GM19328 (cell line): Measurements from ENCODE around the gene DLK1.

Experiments
- ATAC-seq: cut with Tn5 transposase; IDR thresholded peaks from one replicate; pipeline ENCODE4 v1.9.1; 2021; ENCODE audit warnings: mild to moderate bottlenecking, moderate library complexity; ENCODE audit not compliant: unreplicated experiment

DLK1 gene

DNA sequence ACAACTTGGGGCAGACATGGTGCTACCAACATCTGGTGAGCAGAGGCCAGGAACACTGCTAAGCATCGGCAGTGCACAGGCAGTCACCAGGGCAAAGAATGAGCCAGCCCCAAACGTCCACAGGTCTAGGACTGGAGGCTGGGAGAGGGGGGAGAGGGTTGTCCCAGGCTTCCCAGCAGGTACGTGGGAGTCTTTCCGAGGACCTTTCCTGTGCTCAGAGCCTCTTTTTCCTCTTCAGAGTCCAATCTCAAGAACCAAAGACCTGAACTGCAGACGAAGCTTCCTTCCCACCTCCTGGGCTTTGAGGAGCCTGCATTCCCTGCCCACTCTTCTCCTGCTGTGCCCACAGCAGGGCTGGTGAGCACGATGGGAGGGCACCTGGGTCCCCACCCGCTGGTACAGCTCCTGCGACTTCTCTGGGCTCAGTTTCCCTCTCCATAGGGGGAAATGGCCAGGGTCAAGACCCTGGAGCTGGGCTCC is 48.7 kb downstream of the DLK1 start:
- ATAC-seq, result no peak

DNA sequence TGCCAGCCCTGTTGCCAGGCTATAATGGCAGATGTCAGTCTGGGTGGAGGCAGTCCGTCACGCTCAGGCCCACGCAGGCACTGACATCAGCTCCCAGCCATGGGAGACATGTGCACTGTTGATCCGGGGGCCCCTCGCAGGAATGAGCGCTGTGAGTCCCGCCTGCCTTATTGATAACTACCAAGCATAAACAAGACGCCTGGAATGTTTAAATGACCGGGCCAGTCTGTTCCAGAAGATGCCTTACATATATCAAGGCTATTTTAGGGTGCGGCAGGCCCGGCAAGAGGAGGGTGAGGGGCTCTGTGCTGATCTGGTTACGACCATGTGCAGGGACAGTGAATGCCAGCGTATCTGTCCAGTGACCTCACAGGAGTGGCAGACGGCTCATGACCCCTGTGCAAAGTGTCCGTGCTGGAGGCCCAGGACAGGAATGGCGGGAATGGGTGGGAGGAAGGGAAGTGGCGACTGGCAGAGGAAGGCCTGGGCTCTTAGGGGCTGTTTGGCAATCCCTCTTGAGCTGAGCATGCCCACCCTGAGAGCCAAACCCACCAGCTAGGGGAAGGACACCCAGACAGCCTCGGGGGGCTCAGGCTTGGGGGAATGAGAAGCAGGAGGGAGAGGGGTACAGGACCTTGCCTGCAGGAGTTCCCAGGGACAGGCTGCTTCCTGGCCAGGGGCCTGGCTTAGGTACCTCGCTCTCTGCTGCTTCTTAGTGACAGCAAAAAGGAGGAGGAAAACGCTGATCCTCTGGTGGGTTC is 49.3 kb downstream of the DLK1 start:
- no peak for ATAC-seq

DNA sequence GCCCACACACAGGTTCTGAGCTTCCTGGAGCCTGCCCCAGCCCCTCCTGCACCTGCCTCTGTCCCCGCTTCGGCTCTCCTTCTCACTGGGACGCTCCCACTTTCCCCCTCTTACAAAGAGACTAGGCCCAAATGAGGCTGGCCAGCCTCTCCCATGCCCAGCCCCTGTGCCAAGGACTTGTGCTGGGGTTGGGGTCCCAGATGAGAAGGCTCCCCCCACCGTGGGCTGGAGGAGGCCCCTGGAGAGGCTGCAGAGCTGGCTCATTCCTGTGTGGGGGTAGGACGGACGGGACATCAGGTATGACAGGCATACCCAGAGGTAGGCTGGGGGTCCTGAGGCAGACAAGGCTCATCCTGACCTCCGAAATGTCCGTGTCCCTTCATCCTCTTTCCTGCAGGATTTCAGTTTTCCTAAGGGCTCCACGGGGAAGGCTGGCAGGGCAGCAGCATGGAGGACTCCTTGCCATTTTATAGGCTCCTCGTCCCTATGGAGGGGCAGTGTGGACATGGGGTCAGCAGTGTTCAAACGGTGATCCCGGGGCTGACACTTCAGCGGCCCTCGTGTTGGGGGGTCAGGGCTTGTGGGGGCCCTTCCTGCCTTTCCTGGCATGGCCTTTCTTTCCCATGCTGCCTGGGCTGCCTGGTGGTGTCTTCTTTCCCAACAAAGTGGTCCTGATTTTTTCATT is 50.1 kb downstream of the DLK1 start:
- ATAC-seq, result no peak

DNA sequence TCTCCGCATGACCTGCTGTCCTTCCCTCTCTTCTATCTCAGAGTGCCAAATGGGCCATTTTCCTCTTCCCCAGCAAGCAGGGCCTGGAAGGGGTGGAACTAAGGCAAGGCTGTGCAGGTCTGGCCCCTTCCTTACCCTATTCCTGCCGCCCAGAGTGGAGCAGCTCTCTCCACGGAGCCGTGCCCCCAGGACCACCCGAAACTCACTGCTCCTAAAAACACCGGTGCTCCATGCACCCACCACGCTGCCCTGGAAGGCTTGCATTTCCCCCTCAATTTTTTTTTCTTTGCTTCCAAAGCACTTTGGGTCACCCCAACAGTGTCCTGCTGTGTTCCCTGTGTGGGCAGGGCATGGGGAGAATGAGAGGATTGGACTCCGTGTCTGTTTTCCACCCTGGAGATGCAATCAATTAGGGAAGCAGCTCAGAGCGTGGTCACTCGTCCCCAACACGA is 50.7 kb downstream of the DLK1 start:
- ATAC-seq, result no peak

DNA sequence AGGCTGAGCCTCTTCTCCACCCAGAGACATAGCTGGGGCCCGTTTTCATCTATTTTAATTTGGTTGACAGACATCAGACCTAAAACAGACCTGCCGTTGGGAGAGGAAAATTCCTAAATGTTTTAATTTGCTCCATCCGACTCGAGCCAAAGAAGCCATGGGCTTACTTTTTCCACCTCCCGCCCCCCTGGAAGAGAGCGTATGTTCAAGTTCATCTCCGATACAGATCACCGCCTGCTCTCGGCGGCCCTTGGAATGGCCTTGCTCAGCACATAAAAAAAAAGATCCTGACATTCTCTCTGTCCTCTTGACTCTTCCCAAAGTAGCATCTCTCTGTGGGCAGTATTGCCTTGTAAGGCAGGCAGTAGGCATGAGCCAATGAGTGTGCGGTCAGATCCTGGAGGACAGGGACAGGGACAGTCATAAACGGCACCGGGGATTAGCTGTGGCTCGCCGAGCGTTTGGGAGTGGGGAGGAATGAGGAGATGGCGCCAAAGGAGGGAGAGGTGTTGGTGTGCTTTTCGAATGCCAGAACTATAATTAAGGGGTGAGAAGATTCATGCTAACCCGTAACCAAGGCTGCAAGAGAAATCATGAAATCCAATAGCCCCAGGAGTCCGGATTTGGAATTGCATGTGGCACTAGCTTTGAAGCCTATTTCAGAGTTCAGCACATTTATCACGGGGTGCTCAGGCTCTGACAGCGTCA is 51.3 kb downstream of the DLK1 start:
- no peak for ATAC-seq

DNA sequence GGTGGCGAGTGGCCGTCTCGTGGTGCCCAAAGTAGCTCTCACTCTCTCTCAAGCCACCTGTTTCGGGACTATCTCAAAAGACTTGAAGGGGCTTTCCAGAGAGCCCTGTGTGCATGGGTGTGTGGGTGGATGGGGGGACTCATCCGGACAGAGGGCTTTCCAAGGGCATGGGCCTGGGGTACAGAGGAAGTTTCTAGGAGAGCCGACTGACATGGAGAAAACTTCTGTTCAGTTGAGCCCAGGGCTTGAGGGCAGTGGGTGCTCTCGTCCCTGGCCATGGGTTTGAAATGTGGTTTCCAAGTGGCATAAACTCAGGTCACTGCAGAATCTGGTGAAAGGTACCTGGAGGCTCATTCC is 51.8 kb downstream of the DLK1 start:
- no peak for ATAC-seq

DNA sequence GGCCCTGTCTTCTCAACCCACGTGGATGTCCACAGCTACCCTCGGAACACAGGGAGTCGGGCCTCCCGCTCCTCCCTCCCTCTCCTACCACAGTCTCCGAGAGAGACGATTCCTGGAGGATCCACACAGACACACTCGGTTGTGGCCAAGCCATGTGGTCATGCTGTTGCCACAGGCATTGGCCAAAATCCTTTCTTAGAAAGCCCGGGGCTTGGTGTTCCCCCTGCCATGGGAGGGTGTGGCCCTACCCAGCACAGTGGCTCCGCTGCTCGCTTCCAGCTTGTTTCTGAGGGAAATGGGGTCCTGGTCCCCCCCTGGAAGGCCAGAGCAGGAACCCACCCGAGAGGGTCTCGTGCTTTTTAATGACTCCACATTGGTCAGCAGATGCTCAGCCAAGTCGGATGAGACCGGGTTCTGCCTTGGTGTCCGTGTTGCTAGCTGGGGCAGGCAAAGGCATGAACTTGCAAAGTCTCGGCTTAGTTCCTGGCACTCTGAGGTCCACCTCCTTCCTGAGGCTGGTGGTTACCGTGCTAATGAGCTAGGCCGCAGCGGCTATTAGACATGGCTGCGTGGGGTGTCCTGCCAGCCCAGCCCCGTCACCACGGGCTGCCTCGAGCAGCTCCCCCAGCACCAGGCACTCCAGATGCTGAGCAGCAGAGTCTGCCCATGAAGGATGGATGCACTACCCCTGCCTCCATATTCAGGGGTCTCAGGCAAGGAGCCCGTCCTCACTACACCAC is 52.4 kb downstream of the DLK1 start:
- no peak for ATAC-seq

DNA sequence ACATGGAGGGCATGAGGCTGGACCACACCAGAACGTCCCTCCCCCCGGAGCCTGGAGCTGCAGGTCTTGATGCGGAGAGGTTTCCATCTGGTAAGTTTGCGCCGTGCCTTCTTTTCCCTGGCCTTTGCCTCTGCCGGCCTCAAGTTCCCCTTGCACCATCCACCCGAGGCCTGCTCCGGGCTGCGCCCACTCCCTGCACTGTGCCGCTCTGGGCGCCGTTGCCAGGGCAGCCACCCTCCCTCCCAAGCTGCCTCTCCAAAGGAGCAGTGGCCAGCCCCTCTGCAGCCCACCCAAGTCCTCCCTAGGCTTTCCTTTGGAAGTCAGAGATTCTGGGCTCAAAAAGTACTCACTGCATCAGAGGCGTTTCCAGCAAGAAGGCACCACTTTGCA is 53.0 kb downstream of the DLK1 start:
- ATAC-seq, result no peak

DNA sequence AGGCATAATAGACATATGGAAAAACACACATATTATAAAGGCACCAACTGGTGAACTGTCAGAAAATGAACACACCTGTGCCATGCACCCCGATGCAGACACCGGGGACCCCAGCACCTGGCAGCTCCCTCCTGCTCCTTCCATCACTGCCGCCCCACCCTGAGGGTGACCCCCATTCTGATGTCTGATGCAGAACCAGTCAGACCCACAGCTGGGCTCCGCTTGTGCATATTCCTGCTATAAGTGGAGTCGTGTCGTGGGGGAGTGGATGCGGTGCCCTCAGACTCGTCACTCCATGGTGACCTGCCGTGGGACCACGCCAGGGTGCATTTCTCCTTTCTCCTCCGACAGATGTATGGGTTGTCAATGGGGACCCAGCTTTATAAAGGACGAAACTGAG is 53.6 kb downstream of the DLK1 start:
- no peak for ATAC-seq

DNA sequence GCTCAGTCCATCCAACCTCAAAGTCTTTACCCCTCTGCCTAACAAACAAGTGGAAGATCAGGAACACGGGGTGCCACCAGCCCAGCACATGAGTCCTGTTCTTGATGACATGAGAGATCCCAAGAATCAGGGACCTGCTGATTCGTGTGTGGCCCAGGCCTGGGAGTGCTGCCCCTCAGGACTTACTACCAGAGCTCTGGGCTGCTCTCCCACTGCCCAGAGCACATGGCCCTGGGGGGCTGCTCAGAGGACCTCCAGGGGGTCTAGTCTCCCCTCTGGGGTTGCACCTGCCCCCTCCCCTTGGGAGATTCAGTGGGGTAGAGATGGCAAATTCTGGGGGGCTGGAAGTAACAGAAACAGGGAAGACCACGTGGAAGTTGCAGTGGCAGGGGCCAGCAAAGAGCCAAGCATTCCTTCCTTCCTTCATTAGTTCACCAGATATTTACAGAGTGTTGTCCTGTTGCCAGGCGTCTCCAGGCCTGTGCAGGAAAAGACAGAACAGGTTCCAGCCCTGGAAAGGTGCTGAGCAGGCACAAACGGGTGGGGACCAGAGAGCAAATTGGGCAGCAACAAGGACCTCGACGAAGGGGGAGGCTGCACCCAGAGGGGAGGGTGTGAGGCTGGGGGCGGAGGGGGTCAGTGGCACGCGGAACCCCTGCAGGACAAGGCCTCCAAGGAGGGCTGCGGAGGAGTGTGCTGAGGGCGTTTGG is 54.1 kb downstream of the DLK1 start:
- ATAC-seq, result no peak

DNA sequence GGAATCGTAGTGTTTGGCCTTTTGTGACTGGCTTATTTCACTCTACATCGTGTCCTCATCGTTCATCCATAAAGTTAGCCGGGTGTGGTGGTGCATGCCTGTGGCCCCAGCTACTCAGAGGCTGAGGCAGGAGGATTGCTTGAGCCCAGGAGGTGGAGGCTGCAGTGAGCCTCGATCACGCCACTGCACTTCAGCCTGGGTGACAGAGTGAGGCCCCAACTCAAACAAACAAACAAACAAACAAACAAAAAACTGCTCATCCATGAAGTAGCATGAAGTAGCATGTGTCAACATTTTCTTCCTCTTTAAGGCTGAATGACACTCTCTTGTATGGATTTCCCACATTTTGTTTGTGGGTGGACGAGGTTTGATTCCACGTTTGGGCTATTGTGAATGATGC is 55.3 kb downstream of the DLK1 start:
- ATAC-seq, result no peak

DNA sequence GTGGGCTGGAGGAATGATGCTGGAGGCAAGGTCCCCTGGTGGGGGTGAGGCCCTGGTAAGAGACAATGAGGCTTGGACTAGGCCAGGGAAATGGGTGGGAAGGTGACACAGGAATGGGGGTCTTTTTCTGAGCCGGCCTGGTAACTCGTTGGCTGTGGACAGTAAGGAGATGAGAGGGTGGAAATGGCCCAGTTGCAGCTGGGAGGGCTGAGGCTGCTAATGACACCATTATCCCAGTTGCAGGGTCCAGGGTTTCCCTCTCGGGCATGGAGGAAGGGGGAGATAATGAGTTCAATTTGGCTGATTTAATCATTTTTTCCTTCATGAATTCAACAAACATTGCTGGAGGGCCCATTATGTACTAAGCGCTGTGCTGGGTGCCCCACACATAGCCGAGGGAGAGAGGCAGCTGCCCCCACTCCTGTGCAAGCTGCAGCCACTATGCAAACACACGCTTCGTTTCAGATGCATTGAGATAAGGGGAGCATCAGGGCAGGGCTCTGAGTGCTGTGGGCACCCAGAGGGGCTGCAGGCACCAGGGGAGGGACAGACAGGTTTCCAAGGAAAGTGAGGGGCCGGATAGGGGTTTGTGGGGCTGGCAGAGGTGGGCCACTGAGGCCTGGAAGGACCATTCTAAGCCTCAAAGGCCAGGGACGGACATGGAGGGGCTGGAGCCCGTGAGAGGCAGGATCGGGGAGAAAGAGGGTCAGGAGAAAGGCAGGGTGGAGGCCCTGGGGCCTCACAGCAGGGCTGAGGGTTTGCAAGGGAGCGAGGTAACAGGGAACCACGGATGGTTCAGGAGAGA is 56.0 kb downstream of the DLK1 start:
- no peak for ATAC-seq

DNA sequence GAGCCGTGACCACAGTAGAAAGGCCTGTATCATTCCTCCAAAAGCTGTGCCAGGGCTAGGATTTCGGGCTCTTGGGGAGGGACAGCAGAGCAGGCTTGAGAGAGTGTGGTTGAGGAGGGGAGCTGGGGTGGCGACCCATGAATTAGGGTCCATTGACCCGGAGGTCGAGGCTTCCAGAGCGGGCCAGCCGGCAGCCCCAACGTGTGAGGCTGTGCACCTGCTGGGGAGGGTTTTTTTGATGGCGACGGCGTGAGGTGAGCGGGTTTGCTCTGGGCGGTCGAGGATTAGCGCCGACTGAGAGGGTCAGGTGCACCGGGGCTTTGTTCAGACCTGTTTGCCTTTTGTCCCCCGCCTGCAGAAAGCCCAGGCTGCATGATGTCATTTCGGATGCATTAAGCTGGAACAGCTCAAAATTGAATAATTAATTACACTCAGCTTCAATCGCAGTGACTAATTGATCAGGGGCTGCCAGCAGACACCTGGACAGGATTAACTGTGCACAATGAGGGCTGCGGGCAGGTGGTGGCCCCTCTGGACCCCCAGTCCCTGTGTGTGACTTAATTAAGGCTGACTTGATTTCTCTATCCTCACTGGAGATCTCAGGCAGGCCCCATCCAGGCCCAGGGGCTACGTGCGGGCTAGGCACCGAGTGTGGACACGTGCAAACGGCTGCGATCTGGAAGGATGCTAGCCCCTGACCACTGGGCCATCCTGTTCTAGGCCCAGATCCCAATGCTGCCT is 57.1 kb downstream of the DLK1 start:
- ATAC-seq, result no peak

DNA sequence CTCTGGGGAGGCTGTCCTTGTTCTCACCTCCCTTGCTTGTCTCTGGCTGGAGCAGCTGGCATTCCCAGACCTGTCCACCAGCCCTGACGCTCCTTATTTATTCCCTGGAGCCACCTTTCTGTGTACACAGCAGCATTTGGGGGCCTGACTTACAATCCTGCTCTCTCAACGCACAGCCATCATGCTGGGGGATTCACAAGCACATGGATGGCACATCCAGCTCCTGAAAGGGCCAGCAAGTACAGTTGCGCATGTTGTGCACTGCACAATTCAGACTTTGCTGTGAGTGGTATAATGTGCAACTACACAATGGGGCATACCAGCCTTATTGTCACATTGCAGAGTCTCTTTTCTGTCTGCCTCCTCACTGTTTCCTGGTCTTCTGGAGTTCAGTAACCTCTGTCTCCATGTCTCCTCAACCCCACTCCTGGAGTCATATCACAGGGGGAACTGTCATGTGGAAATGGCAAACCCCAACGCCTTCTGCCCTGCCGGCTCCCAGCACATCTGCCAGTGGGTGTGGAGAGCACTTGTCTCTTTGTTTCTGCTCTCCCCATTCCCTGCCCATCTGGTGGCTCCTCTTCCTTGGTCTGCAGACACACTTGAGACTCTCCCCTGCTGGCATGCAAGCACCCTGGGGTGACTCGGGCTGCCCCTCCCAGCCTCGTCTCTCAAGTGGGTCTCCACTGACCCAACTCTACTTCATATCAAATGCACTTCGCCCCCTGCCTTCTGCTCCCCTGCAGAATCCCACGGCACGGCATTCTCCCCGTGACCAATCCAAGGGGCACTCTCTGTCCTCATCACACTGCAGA is 58.0 kb downstream of the DLK1 start:
- ATAC-seq, result no peak

DNA sequence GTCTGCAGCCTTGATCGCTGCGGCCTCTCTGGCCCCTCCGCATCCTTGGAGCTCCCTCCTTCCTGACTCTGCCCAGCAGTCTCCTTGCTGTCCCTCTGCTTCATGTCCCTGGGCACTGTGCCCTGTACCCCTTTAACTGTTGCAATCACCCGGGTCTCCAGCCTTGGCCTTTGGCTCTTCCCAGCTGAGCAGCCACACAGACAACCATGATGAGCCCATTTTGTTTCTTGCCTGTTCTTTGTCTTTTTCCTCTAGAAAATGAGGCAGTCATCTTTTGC is 58.6 kb downstream of the DLK1 start:
- no peak for ATAC-seq

DNA sequence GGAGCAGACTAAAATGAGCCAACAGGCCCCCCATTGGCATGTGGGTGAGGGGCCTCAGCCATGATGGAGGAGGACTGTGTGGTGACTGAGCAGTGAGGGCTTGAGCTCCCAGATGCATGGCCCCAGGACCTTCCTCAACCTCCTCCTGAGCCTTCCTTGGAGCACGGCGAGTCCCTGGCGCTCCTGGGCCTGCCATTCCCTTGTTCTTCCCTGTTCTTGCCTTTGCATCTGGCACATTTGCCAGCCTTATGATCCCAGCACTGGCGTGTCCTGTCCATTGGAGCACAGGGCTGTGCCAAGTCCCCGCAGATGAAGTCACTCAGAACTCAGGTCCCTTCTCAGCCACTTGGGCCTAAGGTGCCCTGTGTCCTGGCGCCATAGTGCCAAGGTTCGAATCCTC is 58.9 kb downstream of the DLK1 start:
- ATAC-seq, result no peak

DNA sequence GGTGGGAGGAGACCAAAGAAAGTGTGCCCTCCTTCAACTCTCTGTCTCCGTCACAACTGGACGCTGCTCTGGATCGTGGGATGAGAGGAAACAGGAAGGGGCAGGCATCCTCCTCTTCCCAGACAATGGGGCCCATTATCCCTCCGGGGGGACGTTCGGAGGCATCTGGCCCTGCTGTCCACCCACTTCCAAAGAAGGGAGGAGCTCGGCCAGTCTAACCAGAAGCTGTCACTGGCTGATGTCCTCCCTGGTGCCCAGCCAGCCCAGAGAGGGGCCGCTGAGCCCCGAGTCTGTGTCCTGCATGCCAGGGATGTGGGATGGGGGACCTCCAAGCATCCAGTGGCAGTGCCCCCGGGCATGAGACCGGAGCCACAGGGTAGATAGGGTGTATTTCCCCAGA is 59.4 kb downstream of the DLK1 start:
- ATAC-seq, result no peak

DNA sequence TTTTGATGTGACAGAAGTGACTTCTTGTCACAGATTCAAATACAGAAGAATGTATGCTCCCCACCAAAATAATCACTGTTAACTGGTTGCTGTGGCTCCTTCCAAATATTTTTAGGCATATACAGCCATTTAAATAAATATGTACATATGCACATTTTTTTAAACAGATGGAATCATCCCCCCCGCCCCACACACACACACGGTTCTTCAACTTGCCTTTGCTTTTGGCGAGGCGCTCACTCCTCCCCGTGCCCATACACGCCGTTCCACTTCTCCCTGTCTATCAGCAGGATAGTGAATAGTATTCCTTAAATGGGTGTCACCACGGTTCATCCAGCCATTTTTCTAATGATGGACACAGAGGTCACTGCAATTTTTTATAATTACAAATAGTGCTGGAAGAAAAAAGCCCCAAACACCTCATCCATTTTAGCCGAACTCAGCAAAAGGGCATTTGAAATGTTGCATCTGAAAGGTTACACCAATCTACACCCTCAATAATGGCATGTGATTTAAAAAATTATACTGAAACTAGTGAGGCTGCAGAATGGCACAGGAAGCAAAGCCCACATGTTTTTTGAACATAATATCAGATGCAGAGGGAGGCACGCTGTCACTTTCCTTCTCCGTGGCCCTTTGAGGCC is 60.0 kb downstream of the DLK1 start:
- no peak for ATAC-seq
